K562 (cell line): ENCODE results near the gene INTS1. TPM values are rescaled to one million over a fixed set of nuclear protein-coding genes. Genes with fewer than 3 reads are reported as not detected.

Experiments
- CBFA2T3 ChIP-seq: fragments of 450-650 bp; IDR thresholded peaks from 2 replicates; pipeline ENCODE4 v1.6.1; 2017
- PBX2 ChIP-seq, 2 experiments: IDR thresholded peaks in 1 of 2; conservative IDR thresholded peaks in 1 of 2; 2 replicates each; pipeline ENCODE4 v1.6.1; 2016; ENCODE audit warnings: low read depth in 2 of 2, mild to moderate bottlenecking in 1 of 2, missing compliant biosample characterization in 1 of 2, missing genetic modification characterization in 1 of 2, moderate library complexity in 1 of 2
- ZBTB9 ChIP-seq: fragments of 450-650 bp; formaldehyde crosslinking; IDR thresholded peaks from 2 replicates; pipeline ENCODE4 v1.4.0; 2020; ENCODE audit warnings: mild to moderate bottlenecking, moderate library complexity
- polyA plus RNA-seq, 8 experiments: library from polyadenylated mRNA; depleted of rRNA in 4 of 8; stranded (reverse) in 5 of 8; unstranded in 3 of 8; fragments of >200 nt; fragmentation: Nextera tagmentation in 2 of 8; fragmentation: Illumina TruSeq in 1 of 8; extraction: Ambion mirVana in 2 of 8; extraction: Trizol in 1 of 8; gene quantifications; 2 replicates each; pipeline versions ENCODE4 v1.2.1 to v1.2.3, GENCODE V29; 2011 to 2014; ENCODE audit warnings: inconsistent platforms in 1 of 8, missing spikeins in 1 of 8
- total RNA-seq, 7 experiments: library from RNA; depleted of rRNA in 6 of 7; stranded (reverse); fragments of >200 nt in 6 of 7; fragmentation: Illumina TruSeq in 2 of 7; extraction: Trizol in 2 of 7; gene quantifications; 2 replicates each; pipeline versions ENCODE4 v1.2.1 to v1.2.3, GENCODE V29; 2011 to 2021; ENCODE audit warnings: low replicate concordance in 1 of 7

INTS1 gene
- total and polyA plus RNA-seq, 9 of the 15 experiments (the other 6 are each of a cell fraction or from before 2014, with no cell fraction given): 0.34 to 119 (median 18.5) TPM

- TF ChIP-seq ZBTB9 (CRISPR knock-in tag) (no peak), CBFA2T3 (no peak), PBX2 (CRISPR knock-in tag; IDR thresholded peaks at IDR 0.05; ENCODE audit: low read depth) (peak; percentile 50; the same call in 1 of the 2 replicates), PBX2 (tag; conservative IDR thresholded peaks at IDR 0.05; ENCODE audit: low read depth) (peak; percentile 80)
- TF ChIP-seq, all 486 proteins: peak for 9
These were observed 30.3 kb upstream of the INTS1 start (continued) for GRCh38 chr7:1534330-1535099.
